Mesenchymal stem cell (in vitro differentiated cells and primary cell): ENCODE data around the gene RRAS2.

Experiments
- DNase-seq: peaks from one replicate; pipeline ENCODE4 v3.0.0-alpha.2; 2013
- H2AFZ ChIP-seq: one replicate; pipeline ENCODE4 v1.6.1; 2013; ENCODE audit warnings: low read depth, mild to moderate bottlenecking, control low read depth, inconsistent platforms, low read length, moderate library complexity
- H2AK5ac ChIP-seq: 2 replicates; pipeline ENCODE4 v1.6.1; 2013; ENCODE audit warnings: low read length, moderate library complexity, mild to moderate bottlenecking, inconsistent platforms; ENCODE audit not compliant: severe bottlenecking
- H2BK120ac ChIP-seq: one replicate; pipeline ENCODE4 v1.6.1; 2013; ENCODE audit warnings: low read depth, mild to moderate bottlenecking, inconsistent platforms, low read length, moderate library complexity
- H2BK12ac ChIP-seq, 2 experiments: one replicate each; pipeline ENCODE4 v1.6.1; 2013; ENCODE audit warnings: inconsistent platforms in 2 of 2, low read length in 2 of 2, mild to moderate bottlenecking in 2 of 2, moderate library complexity in 2 of 2, control low read depth in 1 of 2
- H2BK15ac ChIP-seq: one replicate; pipeline ENCODE4 v1.6.1; 2013; ENCODE audit warnings: mild to moderate bottlenecking, low read depth, inconsistent platforms; ENCODE audit not compliant: poor library complexity, severe bottlenecking
- H2BK5ac ChIP-seq: 2 replicates; pipeline ENCODE4 v1.6.1; 2013; ENCODE audit warnings: low read depth, mild to moderate bottlenecking, low read length, control low read depth, inconsistent platforms; ENCODE audit not compliant: poor library complexity, severe bottlenecking
- H3K14ac ChIP-seq, 2 experiments: one replicate each; pipeline ENCODE4 v1.6.1; 2013; ENCODE audit warnings: inconsistent platforms in 2 of 2, low read length in 2 of 2, control low read depth in 1 of 2, mild to moderate bottlenecking in 1 of 2, moderate library complexity in 1 of 2
- H3K18ac ChIP-seq, 2 experiments: one replicate each; pipeline ENCODE4 v1.6.1; 2013; ENCODE audit warnings: inconsistent platforms in 2 of 2, low read length in 2 of 2, control low read depth in 1 of 2, low read depth in 1 of 2, mild to moderate bottlenecking in 1 of 2
- H3K23ac ChIP-seq, 2 experiments: one replicate each; pipeline ENCODE4 v1.6.1; 2013; ENCODE audit warnings: inconsistent platforms in 2 of 2, low read length in 2 of 2, mild to moderate bottlenecking in 2 of 2, moderate library complexity in 2 of 2, control low read depth in 1 of 2
- H3K27ac ChIP-seq: 2 replicates; pipeline ENCODE4 v1.5.1; 2013; ENCODE audit warnings: mild to moderate bottlenecking, moderate library complexity, low read length, control low read depth, inconsistent platforms; ENCODE audit not compliant: poor library complexity, severe bottlenecking
- H3K27me3 ChIP-seq, 2 experiments: 2 replicates each; pipeline versions ENCODE4 v1.6.1 to v1.7.0; 2013; ENCODE audit warnings: low read length in 2 of 2, mild to moderate bottlenecking in 2 of 2, moderate library complexity in 2 of 2, control low read depth in 1 of 2, inconsistent platforms in 1 of 2; ENCODE audit not compliant: control insufficient read depth in 1 of 2, insufficient read depth in 1 of 2
- H3K36me3 ChIP-seq, 2 experiments: 2 replicates each; pipeline versions ENCODE4 v1.6.1 to v1.7.0; 2013; ENCODE audit warnings: low read length in 2 of 2, control low read depth in 1 of 2, inconsistent platforms in 1 of 2, low read depth in 1 of 2, mild to moderate bottlenecking in 1 of 2; ENCODE audit not compliant: insufficient read depth in 2 of 2, control insufficient read depth in 1 of 2
- H3K4ac ChIP-seq, 2 experiments: one replicate each; pipeline ENCODE4 v1.6.1; 2013; ENCODE audit warnings: inconsistent platforms in 2 of 2, low read length in 2 of 2, mild to moderate bottlenecking in 2 of 2, moderate library complexity in 2 of 2, control low read depth in 1 of 2, low read depth in 1 of 2
- H3K4me1 ChIP-seq: 2 replicates; pipeline ENCODE4 v1.6.1; 2013; ENCODE audit warnings: low read depth, low read length, control low read depth; ENCODE audit not compliant: control insufficient read depth, insufficient read depth
- H3K4me2 ChIP-seq: 2 replicates; pipeline ENCODE4 v1.6.1; 2013; ENCODE audit warnings: low read length, mild to moderate bottlenecking, inconsistent platforms; ENCODE audit not compliant: poor library complexity, severe bottlenecking
- H3K4me3 ChIP-seq, 2 experiments: 2 replicates each; pipeline versions ENCODE4 v1.5.1 to v1.7.0; 2013; ENCODE audit warnings: low read length in 2 of 2, mild to moderate bottlenecking in 2 of 2, control low read depth in 1 of 2, low read depth in 1 of 2; ENCODE audit not compliant: insufficient read depth in 1 of 2
- H3K79me1 ChIP-seq: replicated peaks from 2 replicates; pipeline ENCODE4 v1.6.1; 2013; ENCODE audit warnings: mild to moderate bottlenecking, control low read depth, low read length, inconsistent platforms; ENCODE audit not compliant: poor library complexity, severe bottlenecking
- H3K9ac ChIP-seq: 2 replicates; pipeline ENCODE4 v1.7.0; 2013; ENCODE audit warnings: mild to moderate bottlenecking, low read length, moderate library complexity
- H3K9me3 ChIP-seq: 2 replicates; pipeline ENCODE4 v1.7.0; 2013; ENCODE audit warnings: mild to moderate bottlenecking, low read length; ENCODE audit not compliant: control insufficient read depth
- H4K8ac ChIP-seq: one replicate; pipeline ENCODE4 v1.6.1; 2013; ENCODE audit warnings: inconsistent platforms, mild to moderate bottlenecking, low read length, moderate library complexity
- H4K91ac ChIP-seq: one replicate; pipeline ENCODE4 v1.6.1; 2013; ENCODE audit warnings: mild to moderate bottlenecking, low read length, inconsistent platforms
- WGBS: methylation state at CpG from one replicate; pipeline ENCODE4 v1.1.7; 2013; ENCODE audit warnings: mixed read lengths; 5-methylcytosine and 5-hydroxymethylcytosine counted together

Gene RRAS2

DNA sequence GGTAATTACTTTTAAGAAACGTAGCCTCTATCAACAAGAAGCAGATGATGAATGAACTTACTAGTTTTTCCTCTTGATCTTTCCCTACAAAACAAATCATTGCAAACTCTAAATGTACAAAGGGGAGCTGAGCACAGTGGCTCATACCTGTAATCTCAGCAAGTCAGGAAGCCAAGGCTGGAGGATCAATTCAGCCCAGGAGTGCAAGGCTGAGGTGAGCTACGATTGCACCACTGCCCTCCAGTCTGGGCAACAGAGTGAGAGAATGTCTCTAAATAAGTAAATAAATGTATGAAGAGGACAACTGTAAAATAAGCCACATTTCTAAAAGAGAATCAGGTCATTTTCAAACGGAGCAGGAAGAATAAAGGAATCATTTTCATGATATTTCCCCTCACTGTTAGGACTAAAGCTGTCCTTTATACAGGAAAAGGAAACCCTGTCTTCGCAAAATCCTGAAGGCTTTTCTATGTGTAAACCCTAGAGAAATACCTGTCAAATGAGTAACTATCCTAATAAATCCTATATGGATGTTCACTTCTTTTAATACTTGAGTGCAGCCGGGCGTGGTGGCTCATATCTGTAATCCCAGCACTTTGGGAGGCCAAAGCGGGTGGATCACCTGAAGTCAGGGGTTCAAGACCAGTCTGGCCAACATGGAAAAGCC is 41.2 kb downstream of the RRAS2 start:
- no peak overlapping the region for H3K27ac ChIP-seq
- peaks cover 9% of the 10 kb centered on the region for H3K4me1 ChIP-seq
- no peak for DNase-seq
- no peak overlapping the region for H3K4ac ChIP-seq
- no peaks in the 10 kb centered on the region for H3K36me3 ChIP-seq
- H3K4me3 ChIP-seq, result no peak overlapping the region
- H3K4me2 ChIP-seq, result no peak overlapping the region
- no peaks in the 10 kb centered on the region for H3K27me3 ChIP-seq
- no peak overlapping the region for H3K9ac ChIP-seq
- no peak overlapping the region for H2AFZ ChIP-seq
- H2BK12ac ChIP-seq, result no peak overlapping the region
- H2AK5ac ChIP-seq, result no peak overlapping the region
- no peak overlapping the region for H2BK120ac ChIP-seq
- H2BK5ac ChIP-seq, result no peak overlapping the region
- no peaks in the 10 kb centered on the region for H3K79me1 ChIP-seq
- H3K23ac ChIP-seq, result no peak overlapping the region
- H3K18ac ChIP-seq, result no peak overlapping the region
- no peak overlapping the region for H2BK15ac ChIP-seq
- WGBS, result 88% methylated on average over 6 of the region's 7 CpGs
- peak overlapping the region; percentile 17 for H4K8ac ChIP-seq
- H3K14ac ChIP-seq, result no peak overlapping the region
- no peaks in the 10 kb centered on the region for H3K9me3 ChIP-seq
- H4K91ac ChIP-seq, result no peak overlapping the region

GRCh38 chr11:14315130-14315529 is 43.9 kb downstream of the RRAS2 start:
- no peaks in the 10 kb centered on the region for H3K36me3 ChIP-seq
- no peak overlapping the region for H2BK5ac ChIP-seq
- H2BK120ac ChIP-seq, result no peak overlapping the region
- no peak for DNase-seq
- peaks cover 18% of the 10 kb centered on the region for H3K4me1 ChIP-seq
- H3K27ac ChIP-seq, result no peak overlapping the region
- no peak overlapping the region for H2AFZ ChIP-seq
- H2AK5ac ChIP-seq, result no peak overlapping the region
- H3K9me3 ChIP-seq, result no peaks in the 10 kb centered on the region
- 88% methylated on average over 1 of the region's 2 CpGs for WGBS
- H3K18ac ChIP-seq, result no peak overlapping the region
- H3K4me2 ChIP-seq, result no peak overlapping the region
- H3K4me3 ChIP-seq, result no peak overlapping the region
- H4K91ac ChIP-seq, result no peak overlapping the region
- H3K14ac ChIP-seq, result no peak overlapping the region
- H2BK15ac ChIP-seq, result no peak overlapping the region
- no peaks in the 10 kb centered on the region for H3K27me3 ChIP-seq
- no peak overlapping the region for H4K8ac ChIP-seq
- H3K4ac ChIP-seq, result no peak overlapping the region
- no peaks in the 10 kb centered on the region for H3K79me1 ChIP-seq
- no peak overlapping the region for H3K23ac ChIP-seq
- no peak overlapping the region for H2BK12ac ChIP-seq
- H3K9ac ChIP-seq, result no peak overlapping the region

DNA sequence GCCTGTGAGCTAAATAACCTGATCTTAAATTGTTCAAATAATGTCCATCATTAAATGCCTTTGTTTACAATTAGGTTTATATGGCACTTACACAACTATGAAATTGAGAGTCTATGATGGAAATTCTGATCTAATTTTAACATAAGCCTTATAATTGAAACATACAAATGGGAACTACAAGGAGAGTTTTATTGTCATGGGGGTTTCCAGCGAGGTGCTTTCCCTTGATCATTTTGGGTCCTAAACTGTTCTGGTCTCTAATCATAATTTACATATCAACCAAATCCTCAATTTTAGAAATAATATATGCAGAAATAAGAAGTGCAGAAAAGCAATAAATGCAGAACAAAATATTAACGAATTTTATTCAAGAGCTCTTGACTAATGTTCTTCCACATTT is 44.9 kb downstream of the RRAS2 start:
- no peak overlapping the region for H2AK5ac ChIP-seq
- H3K4ac ChIP-seq, result no peak overlapping the region
- H3K23ac ChIP-seq, result no peak overlapping the region
- H3K36me3 ChIP-seq, result no peaks in the 10 kb centered on the region
- H3K14ac ChIP-seq, result no peak overlapping the region
- H2AFZ ChIP-seq, result no peak overlapping the region
- H3K27ac ChIP-seq, result no peak overlapping the region
- H3K18ac ChIP-seq, result no peak overlapping the region
- no peaks in the 10 kb centered on the region for H3K27me3 ChIP-seq
- no peak overlapping the region for H2BK5ac ChIP-seq
- H3K4me2 ChIP-seq, result no peak overlapping the region
- no peak overlapping the region for H2BK12ac ChIP-seq
- H3K9ac ChIP-seq, result no peak overlapping the region
- no peak for DNase-seq
- no CpG with 5 or more reads among the region's 2 CpGs for WGBS
- no peak overlapping the region for H2BK120ac ChIP-seq
- H2BK15ac ChIP-seq, result no peak overlapping the region
- no peak overlapping the region for H4K8ac ChIP-seq
- H3K79me1 ChIP-seq, result no peaks in the 10 kb centered on the region
- no peak overlapping the region for H3K4me3 ChIP-seq
- H4K91ac ChIP-seq, result no peak overlapping the region
- H3K9me3 ChIP-seq, result no peaks in the 10 kb centered on the region
- peaks cover 18% of the 10 kb centered on the region for H3K4me1 ChIP-seq

- H2BK12ac ChIP-seq, result no peak overlapping the region
- no peak overlapping the region for H2AFZ ChIP-seq
- no peak overlapping the region for H3K4me2 ChIP-seq
- H2BK15ac ChIP-seq, result no peak overlapping the region
- H3K9ac ChIP-seq, result no peak overlapping the region
- no peaks in the 10 kb centered on the region for H3K9me3 ChIP-seq
- DNase-seq, result no peak
- no peaks in the 10 kb centered on the region for H3K79me1 ChIP-seq
- no peak overlapping the region for H4K91ac ChIP-seq
- no peak overlapping the region for H3K18ac ChIP-seq
- H3K27ac ChIP-seq, result no peak overlapping the region
- no peak overlapping the region for H4K8ac ChIP-seq
- H2BK120ac ChIP-seq, result no peak overlapping the region
- peaks cover 12% of the 10 kb centered on the region for H3K4me1 ChIP-seq
- H3K14ac ChIP-seq, result no peak overlapping the region
- no peaks in the 10 kb centered on the region for H3K36me3 ChIP-seq
- H3K4ac ChIP-seq, result no peak overlapping the region
- no peak overlapping the region for H3K4me3 ChIP-seq
- no peak overlapping the region for H2AK5ac ChIP-seq
- no peak overlapping the region for H2BK5ac ChIP-seq
- no peak overlapping the region for H3K23ac ChIP-seq
- no peaks in the 10 kb centered on the region for H3K27me3 ChIP-seq
- WGBS, result 66% methylated on average over 3 of the region's 4 CpGs
Measured at GRCh38 chr11:14312736-14313438, 46.1 kb downstream of the RRAS2 start.
